Mammary epithelial cell (primary cell): Measurements from ENCODE around the gene PLCH1.

ENCODE experiments used
- EZH2 ChIP-seq: IDR thresholded peaks from 2 replicates; pipeline ENCODE4 v1.6.1; 2012; ENCODE audit warnings: low read length, inconsistent platforms, borderline replicate concordance
- TF ChIP-seq, protein P1 (sequence below), 2 donors: IDR thresholded peaks in 1 of 2; conservative IDR thresholded peaks in 1 of 2; 2 replicates each; pipeline ENCODE4 v1.5.1; 2011 to 2012; ENCODE audit warnings: inconsistent platforms in 2 of 2, low read length in 2 of 2, mild to moderate bottlenecking in 2 of 2, control low read depth in 1 of 2, low read depth in 1 of 2; ENCODE audit not compliant: insufficient read depth in 1 of 2; ENCODE audit errors: extremely low read depth in 1 of 2

DNA sequence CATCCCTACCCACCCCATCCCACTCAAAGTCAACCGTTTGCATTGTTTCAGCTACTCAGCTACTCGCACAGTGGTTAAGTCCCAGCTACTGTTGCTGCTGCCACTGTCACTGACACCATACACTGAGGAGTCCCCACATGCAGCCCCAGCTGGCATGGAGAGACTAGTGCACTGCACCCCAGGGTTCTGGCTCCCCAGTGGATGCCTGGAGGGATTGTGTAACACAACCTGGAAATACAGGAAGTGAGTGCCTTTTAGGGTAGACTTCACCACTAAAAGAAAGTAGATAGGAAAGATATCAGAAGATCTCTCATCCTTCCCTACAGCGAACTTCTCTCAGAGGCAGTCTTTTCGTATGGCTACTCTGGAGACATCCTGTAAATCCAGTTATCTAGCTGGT is 282.2 kb downstream of the PLCH1 start:
- TF ChIP-seq, protein P1, sequence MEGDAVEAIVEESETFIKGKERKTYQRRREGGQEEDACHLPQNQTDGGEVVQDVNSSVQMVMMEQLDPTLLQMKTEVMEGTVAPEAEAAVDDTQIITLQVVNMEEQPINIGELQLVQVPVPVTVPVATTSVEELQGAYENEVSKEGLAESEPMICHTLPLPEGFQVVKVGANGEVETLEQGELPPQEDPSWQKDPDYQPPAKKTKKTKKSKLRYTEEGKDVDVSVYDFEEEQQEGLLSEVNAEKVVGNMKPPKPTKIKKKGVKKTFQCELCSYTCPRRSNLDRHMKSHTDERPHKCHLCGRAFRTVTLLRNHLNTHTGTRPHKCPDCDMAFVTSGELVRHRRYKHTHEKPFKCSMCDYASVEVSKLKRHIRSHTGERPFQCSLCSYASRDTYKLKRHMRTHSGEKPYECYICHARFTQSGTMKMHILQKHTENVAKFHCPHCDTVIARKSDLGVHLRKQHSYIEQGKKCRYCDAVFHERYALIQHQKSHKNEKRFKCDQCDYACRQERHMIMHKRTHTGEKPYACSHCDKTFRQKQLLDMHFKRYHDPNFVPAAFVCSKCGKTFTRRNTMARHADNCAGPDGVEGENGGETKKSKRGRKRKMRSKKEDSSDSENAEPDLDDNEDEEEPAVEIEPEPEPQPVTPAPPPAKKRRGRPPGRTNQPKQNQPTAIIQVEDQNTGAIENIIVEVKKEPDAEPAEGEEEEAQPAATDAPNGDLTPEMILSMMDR (conservative IDR thresholded peaks at IDR 0.05 in 1 of 2, IDR thresholded peaks at IDR 0.05 in 1 of 2; ENCODE audit: extremely low read depth in 1 of 2, insufficient read depth in 1 of 2, low read depth in 1 of 2, low read length in 2 of 2), result no peak
- no peak for TF ChIP-seq EZH2
